HepG2 (cell line): ENCODE measurements around the gene STMN1. TPM values are rescaled to one million over a fixed set of nuclear protein-coding genes. Genes with fewer than 3 reads are reported as not detected.
A peak's percentile ranks its signal among the peaks of the same experiment; 100 is the strongest.

ENCODE experiments used
- CENPX ChIP-seq: sonication (generic); formaldehyde crosslinking; IDR thresholded peaks from 2 replicates; pipeline ENCODE4 v1.9.0; 2021; ENCODE audit warnings: mild to moderate bottlenecking, missing genetic modification reagents, moderate library complexity
- KDM4B ChIP-seq: sonication (generic); formaldehyde crosslinking; IDR thresholded peaks from 2 replicates; pipeline ENCODE4 v1.4.0; 2020; ENCODE audit warnings: missing genetic modification reagents
- MED8 ChIP-seq: sonication (generic); formaldehyde crosslinking; IDR thresholded peaks from 2 replicates; pipeline ENCODE4 v1.8.1; 2023; ENCODE audit warnings: mild to moderate bottlenecking, missing genetic modification reagents; ENCODE audit not compliant: insufficient replicate concordance
- SRSF9 ChIP-seq: fragments of 200-400 bp; formaldehyde crosslinking; IDR thresholded peaks from 2 replicates; pipeline ENCODE4 v1.6.1; 2018; ENCODE audit warnings: borderline replicate concordance, mild to moderate bottlenecking, low read depth, low read length; ENCODE audit not compliant: insufficient read depth, poor library complexity, severe bottlenecking
- THYN1 ChIP-seq: sonication (generic); formaldehyde crosslinking; IDR thresholded peaks from 2 replicates; pipeline ENCODE4 v1.8.1; 2023; ENCODE audit warnings: low read depth, mild to moderate bottlenecking, moderate library complexity, missing genetic modification reagents, borderline replicate concordance
- ZBTB39 ChIP-seq: sonication (generic); formaldehyde crosslinking; IDR thresholded peaks from 2 replicates; pipeline ENCODE4 v1.5.0; 2020; ENCODE audit warnings: missing genetic modification reagents
- ZC3H13 ChIP-seq: sonication (generic); formaldehyde crosslinking; IDR thresholded peaks from 2 replicates; pipeline ENCODE4 v1.8.1; 2023; ENCODE audit warnings: mild to moderate bottlenecking, missing genetic modification reagents, moderate library complexity
- ZKSCAN1 ChIP-seq: fragments of 150-350 bp; IDR thresholded peaks from 2 replicates; pipeline ENCODE4 v1.6.1; 2014; ENCODE audit warnings: low read length
- ZNF318 ChIP-seq: sonication (generic); formaldehyde crosslinking; IDR thresholded peaks from 2 replicates; pipeline ENCODE4 v1.4.0; 2020; ENCODE audit warnings: mild to moderate bottlenecking, missing genetic modification reagents
- ZNF333 ChIP-seq: sonication (generic); formaldehyde crosslinking; IDR thresholded peaks from 2 replicates; pipeline ENCODE4 v1.4.0; 2020; ENCODE audit warnings: mild to moderate bottlenecking, missing genetic modification reagents, borderline replicate concordance
- ZNF670 ChIP-seq: sonication (generic); formaldehyde crosslinking; IDR thresholded peaks from 2 replicates; pipeline ENCODE4 v1.8.0; 2022; ENCODE audit warnings: mild to moderate bottlenecking, missing genetic modification reagents, borderline replicate concordance
- ZSCAN5A ChIP-seq: sonication (generic); formaldehyde crosslinking; IDR thresholded peaks from 2 replicates; pipeline ENCODE4 v1.8.0; 2022; ENCODE audit warnings: mild to moderate bottlenecking, missing genetic modification reagents, borderline replicate concordance
- polyA plus RNA-seq, 8 experiments: library from polyadenylated mRNA; depleted of rRNA in 3 of 8; stranded (reverse) in 7 of 8; unstranded in 1 of 8; fragments of >200 nt; fragmentation: Illumina TruSeq in 4 of 8; extraction: Trizol in 4 of 8; gene quantifications; 2 replicates each; pipeline versions ENCODE4 v1.2.1 to v1.2.3, GENCODE V29; 2011 to 2016; ENCODE audit warnings: low read depth in 4 of 8, missing spikeins in 1 of 8, mixed read lengths in 1 of 8; ENCODE audit not compliant: insufficient read depth in 1 of 8
- total RNA-seq, 5 experiments: library from RNA; depleted of rRNA; stranded (reverse); fragments of >200 nt; fragmentation: Illumina TruSeq; extraction: Trizol; gene quantifications; 2 replicates each; pipeline ENCODE4 v1.2.3, GENCODE V29; 2016; ENCODE audit warnings: low read depth in 1 of 5

STMN1 gene
- total and polyA plus RNA-seq, 2 of the 13 experiments (the other 11 are each of a cell fraction or from before 2014, with no cell fraction given) = 45.9 to 409 TPM

- TF ChIP-seq ZNF318 (CRISPR knock-in tag) (no peak), KDM4B (CRISPR knock-in tag) (no peak), ZNF670 (CRISPR knock-in tag) (no peak), ZSCAN5A (0 out of 2 replicates have a peak, but pooled peaks have one; percentile 37), CENPX (CRISPR knock-in tag) (no peak), MED8 (CRISPR knock-in tag) (no peak), THYN1 (CRISPR knock-in tag) (no peak), ZC3H13 (CRISPR knock-in tag) (no peak), ZKSCAN1 (no peak), ZNF333 (CRISPR knock-in tag) (no peak), ZBTB39 (no peak), SRSF9 (no peak)
These were observed 35.0 kb downstream of the STMN1 start (continued) for GRCh38 chr1:25871086-25871703.
